Right lobe of liver (tissue), 4 donors: ENCODE measurements around the gene PLEKHG2.

Experiments used
- CTCF ChIP-seq, 4 donors: fragments of 200-600 bp in 3 of 4; fragments of 450-650 bp in 1 of 4; IDR thresholded peaks; one replicate each; pipeline versions ENCODE4 v1.5.1 to v1.8.0; 2016 to 2022; ENCODE audit warnings: antibody characterized with exemption in 4 of 4, mild to moderate bottlenecking in 2 of 4
- POLR2A ChIP-seq: fragments of 450-650 bp; IDR thresholded peaks from one replicate; pipeline ENCODE4 v1.6.1; 2017; ENCODE audit warnings: antibody characterized with exemption, mild to moderate bottlenecking
- donor health status: DM: no; HTN: no; CAD: no.
- donor health status: DM: no; HTN: no; CAD: no.
- donor health status: DM: no; HTN: yes; CAD: no.

- peak; percentile 58 to 61 (median 59) for TF ChIP-seq CTCF (IDR thresholded peaks at IDR 0.05)
- no peak for TF ChIP-seq POLR2A
Observed at GRCh38 chr19:39474139-39474620, 61.7 kb downstream of the PLEKHG2 start.
